Epithelial cell of proximal tubule (primary cell): Measurements from ENCODE around the gene KLHL14. TPM values are rescaled to one million over a fixed set of nuclear protein-coding genes. Genes with fewer than 3 reads are reported as not detected.

Experiments
- DNase-seq: peaks from one replicate; pipeline ENCODE4 v3.0.0-alpha.2; 2011; ENCODE audit warnings: low read depth
- H3K4me3 ChIP-seq: 2 replicates; pipeline ENCODE4 v1.5.1; 2011; ENCODE audit warnings: low read depth, mild to moderate bottlenecking, low read length
- CTCF ChIP-seq: conservative IDR thresholded peaks from 2 replicates; pipeline ENCODE4 v1.5.1; 2012; ENCODE audit warnings: low read depth, mild to moderate bottlenecking, low read length
- total RNA-seq: library from RNA; depleted of rRNA; stranded (reverse); fragments of >200 nt; gene quantifications from 2 replicates; pipeline ENCODE4 v1.2.3, GENCODE V29; 2015

The KLHL14 gene
- total RNA-seq, 1 donor from 2014 or later, result 2.9 TPM

- TF ChIP-seq CTCF, result no peak
- no peak overlapping the region for H3K4me3 ChIP-seq
- DNase-seq, result no peak
These were observed 76.4 kb downstream of the KLHL14 start for GRCh38 chr18:32696376-32696775.

- no peak for TF ChIP-seq CTCF
- DNase-seq, result no peak
- no peak overlapping the region for H3K4me3 ChIP-seq
These were observed 77.3 kb downstream of the KLHL14 start for GRCh38 chr18:32695534-32695933.

GRCh38 chr18:32688821-32689220 lies 84.0 kb downstream of the KLHL14 start:
- no peak for TF ChIP-seq CTCF
- no peak for DNase-seq
- H3K4me3 ChIP-seq, result no peak overlapping the region

GRCh38 chr18:32684940-32685339 lies 87.9 kb downstream of the KLHL14 start:
- H3K4me3 ChIP-seq, result no peak overlapping the region
- no peak for TF ChIP-seq CTCF
- DNase-seq, result no peak

- TF ChIP-seq CTCF, result no peak
- DNase-seq, result no peak
- no peak overlapping the region for H3K4me3 ChIP-seq
These were observed 88.7 kb downstream of the KLHL14 start for GRCh38 chr18:32684096-32684495.

- DNase-seq, result no peak
- TF ChIP-seq CTCF, result peak; percentile 23
- no peak overlapping the region for H3K4me3 ChIP-seq
These were observed 89.8 kb downstream of the KLHL14 start for GRCh38 chr18:32683044-32683443.

- no peak for DNase-seq
- no peak for TF ChIP-seq CTCF
- no peak overlapping the region for H3K4me3 ChIP-seq
These were observed 95.2 kb downstream of the KLHL14 start for GRCh38 chr18:32677578-32677977.
